ENCODE results near the gene MYO3B. TPM values are rescaled to one million over a fixed set of nuclear protein-coding genes. Genes with fewer than 3 reads are reported as not detected.

MYO3B gene
- total RNA-seq, 3 donors from 2014 or later (not counting 1 experiment from before 2014, with no cell fraction given): 0.68 to 0.88 (median 0.75) TPM

GRCh38 chr2:170449034-170449433, 271.1 kb downstream of the MYO3B start:
- no peak overlapping the region for H3K27ac Mint-ChIP-seq
- TF ChIP-seq CTCF (IDR thresholded peaks at IDR 0.05): no peak
- Histone ChIP-seq H3K4me3 (ENCODE audit: low read length) (no peak overlapping the region), H3K4me1 (ENCODE audit: control insufficient read depth, insufficient read depth, low read length) (no peaks in the 10 kb centered on the region), H3K27me3 (ENCODE audit: control insufficient read depth, insufficient read depth, low read length) (peaks cover 7% of the 10 kb centered on the region), H3K9me3 (ENCODE audit: control insufficient read depth, insufficient read depth, low read length) (no peaks in the 10 kb centered on the region), H3K36me3 (ENCODE audit: control insufficient read depth, insufficient read depth, low read length) (no peaks in the 10 kb centered on the region), H3K27ac (ENCODE audit: low read length) (no peak overlapping the region)
- no peaks in the 10 kb centered on the region for H3K9me3 Mint-ChIP-seq
- 73% methylated on average over 1 of the region's 1 CpG for WGBS (ENCODE audit: insufficient coverage)
- H3K27me3 Mint-ChIP-seq (ENCODE audit: low read depth in 2 of 2): peaks cover 2 to 34% of the 10 kb centered on the region in 2 donors
- DNase-seq (no peak), ATAC-seq (no peak)
- H3K4me1 Mint-ChIP-seq: no peaks in the 10 kb centered on the region
- H3K4me3 Mint-ChIP-seq: no peak overlapping the region
- intact Hi-C loops (cut with micrococcal nuclease): no loop called here
- H3K36me3 Mint-ChIP-seq: no peaks in the 10 kb centered on the region

- Histone ChIP-seq H3K27me3 (ENCODE audit: control insufficient read depth, insufficient read depth, low read length) (no peaks in the 10 kb centered on the region), H3K9me3 (ENCODE audit: control insufficient read depth, insufficient read depth, low read length) (no peaks in the 10 kb centered on the region), H3K36me3 (ENCODE audit: control insufficient read depth, insufficient read depth, low read length) (no peaks in the 10 kb centered on the region), H3K4me1 (ENCODE audit: control insufficient read depth, insufficient read depth, low read length) (no peaks in the 10 kb centered on the region), H3K27ac (ENCODE audit: low read length) (no peak overlapping the region), H3K4me3 (ENCODE audit: low read length) (no peak overlapping the region)
- Mint-ChIP-seq H3K27ac (no peak overlapping the region), H3K4me1 (no peaks in the 10 kb centered on the region), H3K4me3 (no peak overlapping the region), H3K9me3 (no peaks in the 10 kb centered on the region), H3K36me3 (no peaks in the 10 kb centered on the region), H3K27me3 (ENCODE audit: low read depth in 2 of 2) (peaks cover 0 to 12% of the 10 kb centered on the region in 2 donors)
- ATAC-seq (no peak), DNase-seq (no peak)
- no peak for TF ChIP-seq CTCF (IDR thresholded peaks at IDR 0.05)
- WGBS (ENCODE audit: insufficient coverage): 85% methylated on average over 6 of the region's 7 CpGs
- intact Hi-C loops (cut with micrococcal nuclease): no loop called here
Observed at GRCh38 chr2:170454471-170455372, 276.8 kb downstream of the MYO3B start.

GRCh38 chr2:170455617-170456426, 277.9 kb downstream of the MYO3B start:
- Histone ChIP-seq H3K9me3 (ENCODE audit: control insufficient read depth, insufficient read depth, low read length) (no peaks in the 10 kb centered on the region), H3K27ac (ENCODE audit: low read length) (no peak overlapping the region), H3K36me3 (ENCODE audit: control insufficient read depth, insufficient read depth, low read length) (no peaks in the 10 kb centered on the region), H3K27me3 (ENCODE audit: control insufficient read depth, insufficient read depth, low read length) (no peaks in the 10 kb centered on the region), H3K4me1 (ENCODE audit: control insufficient read depth, insufficient read depth, low read length) (no peaks in the 10 kb centered on the region), H3K4me3 (ENCODE audit: low read length) (no peak overlapping the region)
- no peak for TF ChIP-seq CTCF (IDR thresholded peaks at IDR 0.05)
- peaks cover 0 to 12% of the 10 kb centered on the region in 2 donors for H3K27me3 Mint-ChIP-seq (ENCODE audit: low read depth in 2 of 2)
- 75% methylated on average over 5 of the region's 5 CpGs for WGBS (ENCODE audit: insufficient coverage)
- no peaks in the 10 kb centered on the region for H3K4me1 Mint-ChIP-seq
- H3K36me3 Mint-ChIP-seq: no peaks in the 10 kb centered on the region
- H3K4me3 Mint-ChIP-seq: no peak overlapping the region
- H3K27ac Mint-ChIP-seq: no peak overlapping the region
- H3K9me3 Mint-ChIP-seq: no peaks in the 10 kb centered on the region
- ATAC-seq (no peak), DNase-seq (no peak)
- intact Hi-C loops (cut with micrococcal nuclease): no loop called here
